ENCODE measurements around the gene ADRM1. TPM values are rescaled to one million over a fixed set of nuclear protein-coding genes. Genes with fewer than 3 reads are reported as not detected.

The ADRM1 gene
- total and polyA plus RNA-seq, 2 donors from 2014 or later: 64.4 to 79.4 TPM

DNA sequence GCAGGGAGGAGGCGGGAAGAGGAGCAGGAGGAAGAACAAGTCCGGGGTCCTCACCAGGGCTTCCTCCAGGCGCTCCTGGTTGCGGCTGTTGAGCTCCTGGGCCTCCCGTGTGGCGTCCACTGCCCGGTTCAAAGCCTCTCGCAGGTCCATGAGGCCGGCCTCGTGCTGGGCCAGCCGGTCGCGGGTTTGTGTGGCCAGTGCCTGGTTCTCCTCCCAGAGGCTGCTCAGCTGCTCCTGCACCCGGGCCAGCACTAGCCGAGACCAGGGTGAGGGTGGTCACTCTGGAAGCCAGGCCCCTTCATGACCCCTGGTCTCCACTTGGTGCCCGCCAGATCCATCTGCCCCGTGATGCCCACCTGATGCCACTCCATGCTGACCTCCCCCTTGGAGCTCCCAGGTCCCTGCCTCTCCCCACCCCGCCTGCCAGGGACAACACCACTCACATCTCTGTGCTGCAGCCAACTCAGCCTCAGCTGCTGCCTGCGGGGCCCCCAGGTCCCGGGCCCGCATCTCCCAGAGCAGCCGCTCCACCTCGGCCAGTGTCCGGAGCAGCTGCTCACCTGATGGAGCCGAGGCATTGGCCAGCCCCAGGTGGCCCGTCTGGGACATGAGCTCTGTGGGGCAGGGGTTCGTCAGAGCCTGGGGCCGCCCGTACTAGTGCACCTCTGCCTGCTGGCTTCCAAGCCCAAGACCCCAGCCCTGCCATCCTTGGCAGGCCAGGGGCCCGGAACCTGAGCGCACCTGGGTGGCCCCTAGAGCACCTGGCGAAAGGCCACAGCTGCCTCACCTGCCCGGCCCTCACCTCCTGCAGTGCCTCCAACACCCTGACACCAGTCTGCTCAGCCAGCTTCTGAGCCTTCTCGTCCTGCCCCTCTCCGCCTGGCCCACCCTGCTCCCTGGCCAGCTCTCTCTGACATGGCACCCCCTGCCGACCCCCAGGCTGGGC, 15.9 kb downstream of the ADRM1 start:
- intact Hi-C loops (cut with DNase I): no loop called here
- no peaks in the 10 kb centered on the region for H3K4me1 ChIP-seq (ENCODE audit: control insufficient read depth in 2 of 3, insufficient read depth in 2 of 3, low read depth in 1 of 3, low read length in 3 of 3)
- no peaks in the 10 kb centered on the region for H3K9me3 ChIP-seq (ENCODE audit: control insufficient read depth in 2 of 3, insufficient read depth in 1 of 3, low read length in 3 of 3)
- peaks cover 0 to 33% (median 11%) of the 10 kb centered on the region in 3 donors for H3K36me3 ChIP-seq (ENCODE audit: control insufficient read depth in 2 of 3, insufficient read depth in 3 of 3, low read length in 3 of 3)
- DNase-seq: no peak
- H3K4me3 ChIP-seq (ENCODE audit: low read length in 3 of 3): no peak overlapping the region
- H3K27me3 ChIP-seq (ENCODE audit: control insufficient read depth, insufficient read depth, low read length): no peaks in the 10 kb centered on the region
- TF ChIP-seq, protein P1, sequence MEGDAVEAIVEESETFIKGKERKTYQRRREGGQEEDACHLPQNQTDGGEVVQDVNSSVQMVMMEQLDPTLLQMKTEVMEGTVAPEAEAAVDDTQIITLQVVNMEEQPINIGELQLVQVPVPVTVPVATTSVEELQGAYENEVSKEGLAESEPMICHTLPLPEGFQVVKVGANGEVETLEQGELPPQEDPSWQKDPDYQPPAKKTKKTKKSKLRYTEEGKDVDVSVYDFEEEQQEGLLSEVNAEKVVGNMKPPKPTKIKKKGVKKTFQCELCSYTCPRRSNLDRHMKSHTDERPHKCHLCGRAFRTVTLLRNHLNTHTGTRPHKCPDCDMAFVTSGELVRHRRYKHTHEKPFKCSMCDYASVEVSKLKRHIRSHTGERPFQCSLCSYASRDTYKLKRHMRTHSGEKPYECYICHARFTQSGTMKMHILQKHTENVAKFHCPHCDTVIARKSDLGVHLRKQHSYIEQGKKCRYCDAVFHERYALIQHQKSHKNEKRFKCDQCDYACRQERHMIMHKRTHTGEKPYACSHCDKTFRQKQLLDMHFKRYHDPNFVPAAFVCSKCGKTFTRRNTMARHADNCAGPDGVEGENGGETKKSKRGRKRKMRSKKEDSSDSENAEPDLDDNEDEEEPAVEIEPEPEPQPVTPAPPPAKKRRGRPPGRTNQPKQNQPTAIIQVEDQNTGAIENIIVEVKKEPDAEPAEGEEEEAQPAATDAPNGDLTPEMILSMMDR (IDR thresholded peaks at IDR 0.05; ENCODE audit: borderline replicate concordance, extremely low read depth, insufficient read depth): no peak
- H3K9ac ChIP-seq (ENCODE audit: low read length in 3 of 3): no peak overlapping the region
- H3K27ac ChIP-seq (ENCODE audit: low read depth in 2 of 2, low read length in 2 of 2): no peak overlapping the region
- no peak for FAIRE-seq

DNA sequence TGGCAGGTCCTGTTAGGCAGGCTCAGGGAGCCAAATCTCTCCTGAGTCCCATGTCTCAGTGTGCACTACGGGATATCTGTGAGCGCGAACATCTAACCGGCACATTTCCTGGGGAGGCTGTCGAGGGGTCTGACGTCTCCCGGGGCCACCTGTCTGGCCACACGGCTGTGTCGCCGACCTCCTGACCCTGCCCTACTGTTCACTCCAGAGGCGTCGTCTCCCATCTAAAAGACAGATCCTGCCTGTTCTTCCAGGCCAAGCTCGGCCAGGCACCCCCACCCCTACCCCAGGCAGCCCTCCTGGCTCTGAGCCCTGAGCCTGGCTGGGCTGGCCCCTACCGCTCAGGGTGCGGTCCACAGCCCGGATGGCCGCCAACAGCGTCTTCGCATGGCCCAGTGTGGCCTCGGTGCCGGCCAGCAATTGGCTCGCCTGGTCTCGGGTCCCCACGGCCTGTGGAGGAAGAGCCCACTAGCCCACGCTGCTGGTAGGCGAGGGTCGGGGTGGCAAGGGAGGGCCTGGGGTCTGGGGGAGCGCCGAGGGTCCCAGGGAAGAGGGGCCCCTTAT, 16.6 kb downstream of the ADRM1 start:
- TF ChIP-seq, protein P1 (IDR thresholded peaks at IDR 0.05; ENCODE audit: borderline replicate concordance, extremely low read depth, insufficient read depth): no peak
- Histone ChIP-seq H3K4me3 (ENCODE audit: low read length in 3 of 3) (no peak overlapping the region), H3K27ac (ENCODE audit: low read depth in 2 of 2, low read length in 2 of 2) (no peak overlapping the region), H3K9me3 (ENCODE audit: control insufficient read depth in 2 of 3, insufficient read depth in 1 of 3, low read length in 3 of 3) (no peaks in the 10 kb centered on the region), H3K27me3 (ENCODE audit: control insufficient read depth, insufficient read depth, low read length) (no peaks in the 10 kb centered on the region), H3K4me1 (ENCODE audit: control insufficient read depth in 2 of 3, insufficient read depth in 2 of 3, low read depth in 1 of 3, low read length in 3 of 3) (no peaks in the 10 kb centered on the region), H3K9ac (ENCODE audit: low read length in 3 of 3) (no peak overlapping the region), H3K36me3 (ENCODE audit: control insufficient read depth in 2 of 3, insufficient read depth in 3 of 3, low read length in 3 of 3) (peaks cover 0 to 35% (median 12%) of the 10 kb centered on the region in 3 donors)
- DNase-seq (no peak), FAIRE-seq (no peak)
- intact Hi-C loops (cut with DNase I): no loop called here

DNA sequence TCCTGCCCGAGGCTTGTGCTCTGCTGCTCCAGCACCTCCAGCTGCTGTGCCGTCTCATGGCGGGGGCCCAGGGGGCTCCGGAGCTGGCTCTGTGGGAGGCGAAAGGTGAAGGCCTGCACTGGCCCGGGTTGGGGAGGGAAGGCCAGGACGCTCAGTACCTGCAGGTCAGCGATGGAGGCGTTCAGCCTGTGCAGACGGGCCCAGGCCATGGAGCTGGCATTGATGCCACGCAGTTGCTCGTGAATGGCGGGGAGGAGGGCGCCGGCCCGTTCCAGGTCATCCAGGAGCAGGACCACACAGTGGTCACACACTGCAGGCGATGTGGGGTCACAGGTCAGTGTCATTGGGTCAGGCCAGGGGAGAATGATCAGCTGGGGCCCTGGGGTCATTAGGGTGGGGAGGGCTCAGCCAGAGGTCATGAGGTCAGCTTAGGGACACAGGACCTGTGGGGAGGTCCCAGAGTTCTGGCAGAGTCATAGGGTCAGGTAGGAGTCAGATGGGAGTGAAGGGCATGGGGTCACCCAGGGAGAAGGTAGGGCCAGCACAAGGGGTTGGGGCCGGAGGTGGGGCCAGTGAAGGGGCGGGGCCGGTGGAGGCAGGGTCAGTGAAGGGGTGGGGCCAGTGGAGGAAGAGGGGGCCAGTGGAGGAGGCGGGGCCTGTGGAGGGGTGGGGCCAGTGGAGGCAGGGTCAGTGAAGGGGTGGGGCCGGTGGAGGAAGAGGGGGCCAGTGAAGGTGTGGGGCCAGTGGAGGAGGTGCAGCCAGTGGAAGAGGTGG, 18.0 kb downstream of the ADRM1 start:
- H3K9ac ChIP-seq (ENCODE audit: low read length in 3 of 3): no peak overlapping the region
- peak in 1 of 5 donors; percentile 76 for DNase-seq
- intact Hi-C loops (cut with DNase I): no loop called here

More for the DNA sequence above, 18.0 kb downstream of the ADRM1 start:
- no peaks in the 10 kb centered on the region for H3K4me1 ChIP-seq (ENCODE audit: control insufficient read depth in 2 of 3, insufficient read depth in 2 of 3, low read depth in 1 of 3, low read length in 3 of 3)
- H3K9me3 ChIP-seq (ENCODE audit: control insufficient read depth in 2 of 3, insufficient read depth in 1 of 3, low read length in 3 of 3): no peaks in the 10 kb centered on the region
- FAIRE-seq: no peak
- no peaks in the 10 kb centered on the region for H3K27me3 ChIP-seq (ENCODE audit: control insufficient read depth, insufficient read depth, low read length)
- TF ChIP-seq, protein P1 (IDR thresholded peaks at IDR 0.05; ENCODE audit: borderline replicate concordance, extremely low read depth, insufficient read depth): no peak
- H3K27ac ChIP-seq (ENCODE audit: low read depth in 2 of 2, low read length in 2 of 2): no peak overlapping the region
- H3K36me3 ChIP-seq (ENCODE audit: control insufficient read depth in 2 of 3, insufficient read depth in 3 of 3, low read length in 3 of 3): peaks cover 0 to 33% (median 17%) of the 10 kb centered on the region in 3 donors
- H3K4me3 ChIP-seq (ENCODE audit: low read length in 3 of 3): no peak overlapping the region

Measured in kidney (tissue), 14 donors.